HepG2 (cell line): ENCODE results near the gene COG1. TPM values are rescaled to one million over a fixed set of nuclear protein-coding genes. Genes with fewer than 3 reads are reported as not detected.

Experiments
- ATAC-seq: fragments of 200-7000 bp; cut with Tn5 transposase; 3 replicates; pipeline ENCODE4 v1.9.1; 2020; ENCODE audit warnings: mild to moderate bottlenecking, moderate library complexity
- BruUV-seq: library from RNA; stranded (reverse); fragments of 400-500 nt; replicated peaks from 2 replicates; lab custom pipeline; 2021; lab: Mats Ljungman, UMichigan
- CTCF ChIA-PET: fragments of 300-600 bp; formaldehyde crosslinking; extraction: SDS; loops from one replicate; lab custom pipeline; 2021; ENCODE audit warnings: low total read pairs, inconsistent platforms, low intra/inter-chr PET ratio; lab: Yijun Ruan, JAX
- POLR2A ChIA-PET: fragments of 350-600 bp; sonication (Branson Sonifier 250); formaldehyde crosslinking; loops from one replicate; lab custom pipeline; 2020; ENCODE audit warnings: antibody characterized with exemption, inconsistent platforms; lab: Yijun Ruan, JAX
- DNase-seq: peaks from one replicate; pipeline ENCODE4 v3.0.0-alpha.2; 2015; ENCODE audit warnings: low spot score
- FAIRE-seq: peaks from 3 replicates; lab custom pipeline; 2011; peaks lifted over from hg19 to GRCh38; lab: Jason Lieb, UNC
- H2AFZ ChIP-seq: one replicate; pipeline ENCODE4 v1.6.1; 2011; ENCODE audit warnings: low read length, inconsistent platforms
- H3K27ac ChIP-seq: fragments of 300-600 bp; 3 replicates; pipeline ENCODE4 v1.8.0; 2011; ENCODE audit warnings: mixed run types, mild to moderate bottlenecking, mixed read lengths, low read length, inconsistent platforms; ENCODE audit not compliant: insufficient read depth; ENCODE audit errors: extremely low read length
- H3K27me3 ChIP-seq, 2 experiments: fragments of 200-600 bp in 1 of 2; 2 replicates in 1 of 2; 3 replicates in 1 of 2; pipeline versions ENCODE4 v1.6.0 to v1.8.0; 2011; ENCODE audit warnings: low read length in 2 of 2, mild to moderate bottlenecking in 2 of 2, moderate library complexity in 2 of 2, inconsistent platforms in 1 of 2; ENCODE audit not compliant: insufficient read depth in 2 of 2, control insufficient read depth in 1 of 2
- H3K36me3 ChIP-seq, 2 experiments: fragments of 200-600 bp in 1 of 2; replicated peaks in 1 of 2; 2 replicates in 1 of 2; 3 replicates in 1 of 2; pipeline versions ENCODE4 v1.5.1 to v1.8.0; 2011; ENCODE audit warnings: low read length in 2 of 2, inconsistent platforms in 1 of 2; ENCODE audit not compliant: insufficient read depth in 2 of 2, control insufficient read depth in 1 of 2
- H3K4me1 ChIP-seq: 2 replicates; pipeline ENCODE4 v1.5.1; 2012; ENCODE audit warnings: low read length, inconsistent platforms; ENCODE audit not compliant: insufficient read depth
- H3K4me2 ChIP-seq: 2 replicates; pipeline ENCODE4 v1.6.0; 2011; ENCODE audit warnings: low read depth, low read length, inconsistent platforms
- H3K4me3 ChIP-seq, 3 experiments: fragments of 200-600 bp in 1 of 3; sonication (generic), shearing (Covaris generic) in 1 of 3; replicated peaks in 1 of 3; 2 replicates each; pipeline ENCODE4 v1.5.1; 2011 to 2016; ENCODE audit warnings: low read length in 3 of 3, inconsistent platforms in 2 of 3, low read depth in 2 of 3, mild to moderate bottlenecking in 2 of 3, control low read depth in 1 of 3, mixed read lengths in 1 of 3; ENCODE audit not compliant: insufficient read depth in 1 of 3
- H3K79me2 ChIP-seq: one replicate; pipeline ENCODE4 v1.6.1; 2011; ENCODE audit warnings: low read length, inconsistent platforms; ENCODE audit not compliant: insufficient read depth
- H3K9ac ChIP-seq: 2 replicates; pipeline ENCODE4 v1.6.0; 2011; ENCODE audit warnings: mild to moderate bottlenecking, low read depth, low read length, inconsistent platforms; ENCODE audit not compliant: insufficient read depth
- H3K9me3 ChIP-seq: 2 replicates; pipeline ENCODE4 v1.5.1; 2012; ENCODE audit warnings: mild to moderate bottlenecking, low read length
- H4K20me1 ChIP-seq: 2 replicates; pipeline ENCODE4 v1.6.0; 2011; ENCODE audit warnings: inconsistent platforms, mild to moderate bottlenecking, low read length, moderate library complexity; ENCODE audit not compliant: insufficient read depth
- CENPBD1 ChIP-seq: sonication (generic); formaldehyde crosslinking; IDR thresholded peaks from 2 replicates; pipeline ENCODE4 v1.8.0; 2022; ENCODE audit warnings: missing genetic modification reagents, low read depth, mild to moderate bottlenecking, borderline replicate concordance
- GLI4 ChIP-seq: sonication (generic); formaldehyde crosslinking; IDR thresholded peaks from 2 replicates; pipeline ENCODE4 v1.5.1; 2020; ENCODE audit warnings: missing genetic modification reagents, mild to moderate bottlenecking, moderate library complexity, borderline replicate concordance
- KDM4B ChIP-seq: sonication (generic); formaldehyde crosslinking; IDR thresholded peaks from 2 replicates; pipeline ENCODE4 v1.4.0; 2020; ENCODE audit warnings: missing genetic modification reagents
- MXD4 ChIP-seq: IDR thresholded peaks from 2 replicates; pipeline ENCODE4 v1.6.1; 2016; ENCODE audit warnings: mild to moderate bottlenecking, missing biosample characterization, missing genetic modification reagents
- NFATC3 ChIP-seq: sonication (generic); formaldehyde crosslinking; IDR thresholded peaks from 2 replicates; pipeline ENCODE4 v1.5.1; 2020; ENCODE audit warnings: mild to moderate bottlenecking, missing genetic modification reagents
- POLR2A ChIP-seq, 2 experiments: IDR thresholded peaks; 2 replicates each; pipeline ENCODE4 v1.6.1; 2011; ENCODE audit warnings: low read depth in 2 of 2, low read length in 2 of 2, mild to moderate bottlenecking in 1 of 2, moderate library complexity in 1 of 2; ENCODE audit not compliant: insufficient read depth in 1 of 2
- RBM39 ChIP-seq: fragments of 200-400 bp; formaldehyde crosslinking; IDR thresholded peaks from one replicate; pipeline ENCODE4 v1.6.1; 2018; ENCODE audit warnings: antibody characterized with exemption, mild to moderate bottlenecking, low read depth, low read length; ENCODE audit not compliant: poor library complexity, severe bottlenecking
- TEF ChIP-seq: sonication (generic); formaldehyde crosslinking; IDR thresholded peaks from 2 replicates; pipeline ENCODE4 v1.5.0; 2020; ENCODE audit warnings: missing genetic modification reagents
- USF2 ChIP-seq, 2 experiments: sonication (generic) in 1 of 2; formaldehyde crosslinking in 1 of 2; IDR thresholded peaks; 2 replicates each; pipeline versions ENCODE4 v1.5.1 to v1.6.1; 2011 to 2020; ENCODE audit warnings: borderline replicate concordance in 1 of 2, low read depth in 1 of 2, low read length in 1 of 2, mild to moderate bottlenecking in 1 of 2, missing genetic modification reagents in 1 of 2, moderate library complexity in 1 of 2
- YEATS2 ChIP-seq: sonication (generic); formaldehyde crosslinking; IDR thresholded peaks from 2 replicates; pipeline ENCODE4 v1.4.0; 2020; ENCODE audit warnings: missing genetic modification reagents, borderline replicate concordance
- YY1 ChIP-seq: IDR thresholded peaks from 2 replicates; pipeline ENCODE4 v1.6.1; 2011; ENCODE audit warnings: low read length, low read depth, moderate library complexity, mild to moderate bottlenecking; ENCODE audit not compliant: insufficient read depth, insufficient replicate concordance
- ZFP90 ChIP-seq: sonication (generic); formaldehyde crosslinking; IDR thresholded peaks from 2 replicates; pipeline ENCODE4 v1.8.0; 2022; ENCODE audit warnings: missing genetic modification reagents, mild to moderate bottlenecking, inconsistent platforms, borderline replicate concordance
- ZNF225 ChIP-seq: sonication (generic); formaldehyde crosslinking; IDR thresholded peaks from 2 replicates; pipeline ENCODE4 v1.4.0; 2020; ENCODE audit warnings: mild to moderate bottlenecking, missing genetic modification reagents
- ZNF263 ChIP-seq: sonication (generic); formaldehyde crosslinking; IDR thresholded peaks from 2 replicates; pipeline ENCODE4 v1.4.0; 2020; ENCODE audit warnings: missing genetic modification reagents
- ZNF430 ChIP-seq: sonication (generic); formaldehyde crosslinking; IDR thresholded peaks from 2 replicates; pipeline ENCODE4 v1.9.0; 2021; ENCODE audit warnings: mild to moderate bottlenecking, missing genetic modification reagents
- ZNF629 ChIP-seq: sonication (generic); formaldehyde crosslinking; conservative IDR thresholded peaks from 2 replicates; pipeline ENCODE4 v1.5.0; 2020; ENCODE audit warnings: missing genetic modification reagents
- ZNF781 ChIP-seq: sonication (generic); formaldehyde crosslinking; IDR thresholded peaks from 2 replicates; pipeline ENCODE4 v1.5.1; 2020; ENCODE audit warnings: borderline replicate concordance, mild to moderate bottlenecking, missing genetic modification reagents; ENCODE audit errors: not compliant biosample characterization
- ZSCAN20 ChIP-seq: sonication (generic); formaldehyde crosslinking; IDR thresholded peaks from 2 replicates; pipeline ENCODE4 v1.4.0; 2020; ENCODE audit warnings: missing genetic modification reagents, mild to moderate bottlenecking, borderline replicate concordance
- WGBS: methylation state at CpG from one replicate; pipeline ENCODE4 v1.1.6; 2017; ENCODE audit warnings: low lambda C conversion rate; 5-methylcytosine and 5-hydroxymethylcytosine counted together
- in situ Hi-C: cut with HindIII; loops from 2 replicates; pipeline ENCODE4 v1.10.0; 2017; ENCODE audit warnings: low pct_unique_long_range_greater_than_20kb; ENCODE audit not compliant: extremely low pct_ligation_motif_present
- intact Hi-C: fragments of 100-400 bp; cut with micrococcal nuclease; formaldehyde crosslinking; loops from one replicate; pipeline ENCODE4 v1.10.0; 2022; ENCODE audit not compliant: unreplicated experiment
- polyA plus RNA-seq, 8 experiments: library from polyadenylated mRNA; depleted of rRNA in 3 of 8; stranded (reverse) in 7 of 8; unstranded in 1 of 8; fragments of >200 nt; fragmentation: Illumina TruSeq in 4 of 8; extraction: Trizol in 4 of 8; gene quantifications; 2 replicates each; pipeline versions ENCODE4 v1.2.1 to v1.2.3, GENCODE V29; 2011 to 2016; ENCODE audit warnings: low read depth in 4 of 8, missing spikeins in 1 of 8, mixed read lengths in 1 of 8; ENCODE audit not compliant: insufficient read depth in 1 of 8
- total RNA-seq, 5 experiments: library from RNA; depleted of rRNA; stranded (reverse); fragments of >200 nt; fragmentation: Illumina TruSeq; extraction: Trizol; gene quantifications; 2 replicates each; pipeline ENCODE4 v1.2.3, GENCODE V29; 2016; ENCODE audit warnings: low read depth in 1 of 5

COG1 gene
- total and polyA plus RNA-seq, 2 of the 13 experiments (the other 11 are each of a cell fraction or from before 2014, with no cell fraction given) = 36.6 to 39.7 TPM

- 0 out of 2 replicates have a peak, but pooled peaks have one; percentile 24 for TF ChIP-seq NFATC3 (CRISPR knock-in tag)
- no peak for TF ChIP-seq RBM39
- no peak for TF ChIP-seq USF2 (IDR thresholded peaks at IDR 0.05; ENCODE audit: low read depth, low read length)
- no peak for TF ChIP-seq USF2 (CRISPR knock-in tag; IDR thresholded peaks at IDR 0.05; ENCODE audit: borderline replicate concordance)
- TF ChIP-seq TEF (CRISPR knock-in tag) = no peak
Observed at GRCh38 chr17:73231395-73231794, 38.5 kb downstream of the COG1 start (continued).

GRCh38 chr17:73231841-73232586, 39.2 kb downstream of the COG1 start:
- BruUV-seq = no TSS peak
- TF ChIP-seq ZNF263 (CRISPR knock-in tag) = peak; percentile 67
- peak; percentile 80 for TF ChIP-seq YY1
- TF ChIP-seq ZNF781 = peak; percentile 70
- peak; percentile 88 for TF ChIP-seq MXD4
- TF ChIP-seq GLI4 (CRISPR knock-in tag) = peak; percentile 92; the same call in 1 of the 2 replicates
- no peak for TF ChIP-seq ZSCAN20 (CRISPR knock-in tag)
- peak; percentile 65 for TF ChIP-seq ZNF430
- TF ChIP-seq KDM4B (CRISPR knock-in tag) = peak; percentile 74
- TF ChIP-seq ZNF225 = peak; percentile 81
- TF ChIP-seq ZNF629 (CRISPR knock-in tag) = 0 out of 2 replicates have a peak, but pooled peaks have one; percentile 46
- peak; percentile 87 for TF ChIP-seq YEATS2 (CRISPR knock-in tag)
- TF ChIP-seq ZFP90 = peak; percentile 87; the same call in 1 of the 2 replicates
- TF ChIP-seq POLR2A (IDR thresholded peaks at IDR 0.05; ENCODE audit: insufficient read depth in 1 of 2, low read depth in 2 of 2, low read length in 2 of 2) = peak; percentile 60 to 87
- TF ChIP-seq CENPBD1 = no peak

More at GRCh38 chr17:73231841-73232586, 39.2 kb downstream of the COG1 start:
- DNase-seq = peak; percentile 94
- Histone ChIP-seq H2AFZ (no peak overlapping the region), H4K20me1 (no peaks in the 10 kb centered on the region), H3K27ac (peak overlapping the region; percentile 77), H3K36me3 (peaks cover 8 to 17% of the 10 kb centered on the region in 2 experiments), H3K9ac (peak overlapping the region; percentile 78), H3K4me1 (peaks cover 61% of the 10 kb centered on the region), H3K27me3 (peaks cover 0 to 4% of the 10 kb centered on the region in 2 experiments; a peak in 1 of 5 replicates), H3K9me3 (no peaks in the 10 kb centered on the region), H3K79me2 (peaks cover 67% of the 10 kb centered on the region), H3K4me3 (peak overlapping the region; percentile 97 to 98 (median 97)), H3K4me2 (peak overlapping the region; percentile 88)
- intact Hi-C loops = loop anchor here (1.0 to 2.0 kb wide), 3 partner anchors 31 to 507 kb away; no protein-coding TSS in a partner anchor
- ChIA-PET CTCF (interaction anchor here (1.5 kb wide), 1 partner anchor 504 kb away, joined by 3 read pairs; no protein-coding TSS in a partner anchor), POLR2A (interaction anchor here (0.5 to 3.2 kb wide), 19 partner anchors 10 to 183 kb away, joined by 3 to 47 read pairs (median 6); partner anchors contain the start of genes COG1 and CPSF4L)
- in situ Hi-C loops = loop anchor here (5.0 kb wide), 1 partner anchor 40 kb away; the partner anchor contains the start of gene COG1
- WGBS = under 1% methylated on average over 44 of the region's 63 CpGs
- ATAC-seq = peak; percentile 91
- peak; percentile 76 for FAIRE-seq
